NCI-H526 (cell line): Measurements from ENCODE around the gene CXCR2.
"Not testable (repeated sequence)": the region's sequence is repeated elsewhere in the genome, so short reads cannot be mapped to it uniquely, and the experiment has no call there.

Experiments used
- DNase-seq, 2 experiments: peaks; one replicate each; lab custom pipeline; 2025; lab: John Stamatoyannopoulos, UW

CXCR2 gene

DNA sequence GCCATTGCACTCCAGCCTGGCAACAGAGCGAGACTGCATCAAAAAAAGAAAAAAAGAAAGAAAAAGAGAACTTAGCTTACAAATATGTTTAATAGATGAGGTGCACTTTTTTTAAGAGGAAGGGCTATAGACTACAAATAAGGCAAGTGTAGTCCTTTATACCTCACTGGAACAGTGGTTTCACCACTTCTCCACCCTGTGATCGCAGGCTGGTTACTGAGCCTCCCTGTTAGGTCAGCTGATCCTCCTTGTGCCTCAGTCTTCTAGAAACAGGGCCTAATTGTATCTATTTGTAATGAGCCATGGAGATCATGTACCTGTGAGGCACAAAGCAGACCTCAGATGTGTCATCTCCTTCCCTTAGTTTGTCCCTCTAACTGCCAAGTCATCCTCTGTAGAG is 4.5 kb downstream of the CXCR2 start:
- no peak for DNase-seq

DNA sequence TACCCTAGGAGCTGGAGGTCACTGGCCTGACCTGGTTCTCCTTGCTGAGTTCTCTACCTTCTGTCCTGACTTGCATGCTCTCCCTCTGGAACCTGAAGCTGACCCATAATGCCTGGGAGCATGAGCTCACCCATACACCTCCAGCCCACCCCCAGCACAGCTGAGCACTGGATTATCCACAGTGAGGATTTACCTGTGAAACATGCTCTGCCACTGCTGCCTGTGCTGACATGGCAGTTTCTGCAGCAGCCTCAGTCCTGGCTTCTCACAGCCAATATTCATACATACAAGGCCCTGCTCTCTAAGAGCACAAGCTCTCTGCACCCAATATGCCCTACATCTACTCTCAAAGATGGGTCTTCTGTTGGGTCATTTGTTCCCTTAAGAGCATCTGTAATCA is 5.0 kb downstream of the CXCR2 start:
- no peak for DNase-seq

DNA sequence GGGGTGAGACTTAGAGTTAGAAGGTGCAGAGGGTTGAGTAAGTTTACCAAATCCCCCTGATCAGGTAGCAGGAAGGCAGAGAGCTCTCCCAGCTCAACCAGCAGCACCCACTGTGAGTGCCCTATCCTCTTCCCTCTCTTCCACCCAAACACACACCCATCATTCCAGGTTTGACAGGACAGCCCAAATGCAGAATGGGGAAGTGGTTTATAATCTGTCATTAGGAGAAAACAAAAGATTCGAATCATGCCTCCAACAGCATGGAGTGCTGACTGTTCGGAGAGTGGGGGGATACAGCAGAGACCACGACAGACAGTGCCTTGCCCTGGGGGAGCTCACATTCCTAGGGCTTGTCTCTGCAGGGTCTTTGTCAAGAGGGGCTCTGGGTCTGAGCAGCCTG is 11.7 kb downstream of the CXCR2 start:
- no peak for DNase-seq

DNA sequence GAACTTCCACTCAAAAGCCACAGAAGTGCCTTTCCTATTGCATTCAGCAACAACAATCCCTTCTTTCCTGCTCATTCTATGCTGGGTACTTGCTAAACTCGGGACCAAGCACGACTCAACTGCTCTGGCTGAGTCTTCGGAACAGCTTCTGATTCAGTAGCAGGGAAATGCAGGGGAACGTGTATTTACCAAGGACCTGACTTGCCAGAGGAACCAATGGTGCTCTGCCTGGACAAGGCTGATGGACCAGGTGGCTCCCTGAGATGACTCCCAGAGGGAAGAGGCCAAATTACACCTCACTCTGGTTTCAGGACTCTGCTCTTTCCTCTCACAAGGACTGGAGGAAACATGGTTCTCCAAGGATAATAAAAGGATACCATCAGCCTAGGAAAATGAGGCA is 12.2 kb downstream of the CXCR2 start:
- DNase-seq = no peak

DNA sequence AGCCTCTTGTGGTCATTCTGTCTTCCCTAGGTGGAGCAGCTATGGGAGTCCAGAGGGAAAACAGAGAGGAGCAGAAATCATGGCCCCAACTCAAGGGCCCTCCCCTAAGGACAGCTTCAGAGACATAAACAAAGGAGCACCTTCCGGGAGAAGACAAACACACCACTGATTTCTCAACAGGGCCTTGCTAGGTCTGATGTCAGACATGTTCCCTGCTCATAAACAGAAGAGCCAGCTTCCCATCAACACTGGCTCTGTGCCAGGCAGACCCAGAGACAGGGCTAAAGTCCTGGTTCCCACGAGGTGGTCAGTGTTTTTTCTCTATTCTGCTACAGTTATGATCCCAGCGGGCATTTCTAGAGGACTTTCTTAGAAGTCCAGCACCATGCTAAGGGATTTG is 19.3 kb downstream of the CXCR2 start:
- DNase-seq = no peak

DNA sequence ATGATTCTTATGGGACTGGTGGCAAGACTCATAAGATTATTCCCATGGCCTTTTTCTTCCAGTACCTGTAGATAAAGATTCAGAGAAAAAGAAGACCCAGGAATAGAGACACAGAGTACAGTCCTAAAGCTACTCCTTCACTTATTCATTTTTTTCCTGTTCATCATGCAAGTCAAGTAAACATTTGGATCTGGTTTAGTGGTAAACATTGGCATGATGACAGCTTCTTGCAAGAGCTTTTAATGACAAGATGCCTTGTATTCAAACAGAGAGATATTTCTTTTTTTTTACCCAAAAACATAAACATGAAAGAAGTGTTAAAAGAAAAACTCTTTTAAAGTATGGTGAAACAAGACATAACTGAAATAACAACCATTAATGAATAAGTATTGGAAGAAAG is 20.2 kb downstream of the CXCR2 start:
- no peak for DNase-seq

DNA sequence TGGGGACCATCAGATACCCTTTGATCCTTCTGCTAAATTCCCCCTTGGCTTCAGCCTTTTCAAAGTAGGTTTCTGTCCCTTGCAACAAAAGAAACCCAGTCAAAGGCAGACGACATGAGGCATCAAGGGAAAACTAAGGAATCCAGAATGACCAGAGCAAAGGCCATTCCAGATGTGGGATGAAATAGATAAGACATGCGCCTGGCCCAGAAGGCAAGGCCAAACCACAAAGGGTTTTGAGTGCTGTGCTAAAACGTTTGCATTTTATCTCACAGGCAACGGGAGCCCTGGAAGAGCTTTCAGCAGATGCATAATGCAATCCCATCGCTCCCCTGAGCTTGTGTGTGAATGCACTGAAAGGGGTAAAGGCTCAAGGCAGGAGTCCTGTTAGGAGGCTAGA is 23.3 kb downstream of the CXCR2 start:
- no peak for DNase-seq

DNA sequence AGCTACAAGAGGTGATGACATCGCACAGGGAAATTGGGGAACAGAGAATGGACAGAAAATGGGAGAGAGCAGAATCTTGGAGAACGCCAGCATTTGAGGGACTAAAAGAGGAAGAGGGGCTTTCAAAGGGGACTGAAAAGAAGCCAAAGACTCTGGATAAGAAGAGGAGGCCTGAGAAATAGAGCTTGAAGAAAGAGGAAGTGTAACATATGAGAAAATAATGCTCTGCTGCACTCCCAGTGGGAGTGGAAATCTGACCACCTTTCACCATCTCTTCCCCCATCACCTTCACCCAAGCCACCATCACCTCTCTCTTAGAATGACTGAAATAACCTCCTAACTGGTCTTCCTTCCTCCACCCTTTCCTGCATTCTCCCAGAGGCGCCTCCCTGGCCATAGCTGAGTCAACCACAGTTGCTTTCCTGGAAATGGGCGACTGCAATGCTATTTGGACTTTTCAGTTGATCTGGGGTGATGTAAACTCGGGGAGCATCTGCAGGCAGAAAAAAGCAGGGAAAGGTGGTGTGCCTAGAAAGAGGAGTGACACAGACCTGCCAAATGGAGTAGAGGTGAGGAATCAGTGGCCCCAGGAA is 24.1 kb downstream of the CXCR2 start:
- no peak for DNase-seq

DNA sequence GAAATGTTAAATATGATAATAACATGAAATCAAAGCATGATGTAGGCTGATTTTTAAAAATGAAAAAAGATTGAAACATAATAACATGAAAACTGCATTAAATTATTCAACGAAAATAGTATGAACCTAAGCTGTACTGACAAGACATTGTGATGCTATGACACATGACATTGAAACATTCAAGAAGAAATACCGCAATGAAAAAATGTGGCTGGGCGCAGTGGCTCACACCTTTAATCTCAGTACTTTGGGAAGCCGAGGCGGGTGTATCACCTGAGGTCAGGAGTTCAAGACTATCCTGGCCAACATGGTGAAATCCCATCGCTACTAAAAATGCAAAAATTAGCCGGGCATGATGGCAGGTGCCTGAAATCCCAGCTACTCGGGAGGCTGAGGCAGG is 26.3 kb downstream of the CXCR2 start:
- DNase-seq = no peak

DNA sequence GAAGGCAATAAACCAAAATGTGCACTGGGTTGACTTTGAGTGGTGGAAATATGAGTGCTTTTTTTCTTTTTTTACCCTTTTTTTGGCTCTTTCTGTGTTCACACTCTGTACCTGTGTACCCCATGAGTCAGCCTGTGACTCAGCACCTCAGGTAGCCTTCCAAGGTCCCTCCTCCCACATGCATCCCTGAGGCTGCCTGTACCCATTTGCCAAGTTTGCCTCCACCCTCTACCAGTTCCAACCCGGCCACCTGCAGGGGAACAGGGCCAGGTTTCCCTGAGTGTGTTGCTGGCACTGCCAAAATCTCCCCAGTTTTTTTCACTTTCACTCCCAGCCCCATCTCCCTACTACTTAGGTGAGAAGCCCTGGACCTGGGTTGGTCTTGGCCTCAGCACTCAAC is 26.9 kb downstream of the CXCR2 start:
- no peak for DNase-seq

DNA sequence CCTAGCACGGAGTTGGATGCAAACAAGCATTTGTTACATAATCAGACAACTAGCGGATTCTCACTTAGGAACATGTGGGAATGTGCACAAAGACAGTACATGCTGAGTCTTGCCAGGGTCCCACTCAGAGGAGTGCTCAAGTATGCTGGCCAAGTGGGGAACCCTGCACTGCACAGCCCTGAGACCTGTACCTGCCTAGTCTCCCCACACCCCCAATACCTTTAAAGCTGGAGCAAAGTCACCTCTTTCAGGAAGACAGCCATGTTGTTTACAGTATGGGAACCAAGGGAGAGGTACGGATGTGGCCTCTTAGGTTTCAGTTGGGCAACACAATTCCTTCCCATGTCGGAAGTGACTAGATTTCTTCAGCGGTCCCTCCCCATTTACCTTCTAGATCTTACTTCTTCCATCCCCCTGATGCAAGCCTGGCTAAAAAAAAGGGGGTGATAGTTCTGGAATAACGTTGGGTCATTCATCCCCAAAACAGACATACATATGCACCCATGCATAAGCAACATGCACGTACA is 30.2 kb downstream of the CXCR2 start:
- DNase-seq = no peak

DNA sequence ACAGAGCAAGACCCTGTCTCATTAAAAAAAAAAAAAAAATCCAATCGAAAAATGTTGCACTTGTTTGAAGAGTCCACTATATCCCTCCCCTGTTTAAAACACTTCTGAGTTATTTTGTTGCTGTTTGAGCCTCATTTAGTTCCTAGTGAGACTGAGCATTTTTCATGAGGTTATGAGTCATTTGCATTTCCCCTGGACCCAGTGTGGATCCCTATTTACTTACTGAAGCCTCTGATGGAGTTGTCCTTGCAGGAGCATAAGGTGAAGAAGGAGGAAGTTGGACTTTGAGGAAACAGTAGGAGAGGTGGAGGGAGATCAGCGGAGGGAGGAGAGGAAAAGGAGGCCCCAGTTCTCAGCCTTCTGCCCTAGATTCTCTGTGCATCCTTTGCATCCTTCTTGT is 35.8 kb downstream of the CXCR2 start:
- DNase-seq = no peak

DNA sequence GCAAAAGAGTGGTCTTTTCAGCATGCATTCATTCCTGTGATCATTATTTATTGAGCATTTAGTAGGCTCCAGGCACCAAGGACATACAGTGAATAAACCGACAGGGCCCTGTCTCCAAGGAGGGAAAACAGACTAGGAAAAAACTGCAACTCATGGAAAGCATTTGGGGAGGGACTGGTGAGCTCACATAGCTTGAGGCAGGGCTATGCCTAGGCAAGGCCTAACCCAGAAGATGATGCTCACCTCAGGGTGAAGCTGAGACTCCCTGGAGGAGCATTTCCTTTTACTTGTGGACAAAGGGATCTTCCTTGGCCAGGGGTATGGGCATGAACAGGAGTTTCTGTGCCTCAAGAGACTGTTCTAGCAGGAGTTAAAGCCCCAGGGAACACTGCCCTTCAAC is 37.0 kb downstream of the CXCR2 start:
- no peak for DNase-seq

DNA sequence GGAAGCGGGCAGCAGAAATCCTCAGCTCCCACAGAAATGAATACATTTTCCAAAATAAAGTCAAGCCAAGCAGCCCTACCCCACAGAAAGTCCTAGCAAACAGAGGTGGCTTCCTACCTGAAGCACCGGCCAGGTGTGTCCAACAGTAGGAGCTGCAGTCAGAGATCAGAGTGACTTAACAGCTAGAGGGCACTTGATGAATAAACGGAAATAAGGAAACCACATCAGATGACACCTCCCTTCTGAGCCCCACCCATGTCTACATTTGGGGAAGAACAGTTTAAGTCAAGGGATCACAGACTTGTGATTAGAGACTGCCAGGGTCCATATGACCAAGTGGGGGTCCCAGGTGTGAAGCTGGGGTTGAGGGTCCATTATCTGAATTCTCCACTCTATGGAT is 41.0 kb downstream of the CXCR2 start, which contains the start of gene CXCR1:
Gene CXCR1 (minus strand): TSS at position 172 of the 400 bp plus-strand sequence. CDS start 1,751 bp downstream, outside the sequence.
- DNase-seq = no peak

DNA sequence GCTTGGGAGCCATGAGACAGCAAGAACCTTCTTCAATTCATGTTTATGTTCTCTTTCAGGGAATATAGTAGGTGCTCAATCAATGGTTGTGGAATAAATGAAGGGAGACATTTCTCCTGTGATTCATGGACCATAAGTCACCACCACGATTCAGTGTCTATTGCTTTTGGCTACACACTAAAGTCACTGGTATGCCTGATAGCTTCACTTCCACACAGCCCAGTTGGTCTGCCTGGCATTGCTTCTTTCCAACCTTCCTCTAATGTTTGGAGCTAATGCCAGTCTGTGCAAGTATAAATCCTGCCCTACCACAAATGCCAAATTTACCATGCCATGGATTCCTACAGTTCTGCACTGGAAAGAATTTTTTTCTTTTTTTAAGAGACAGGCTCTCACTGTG is 42.2 kb downstream of the CXCR2 start:
- DNase-seq = no peak

DNA sequence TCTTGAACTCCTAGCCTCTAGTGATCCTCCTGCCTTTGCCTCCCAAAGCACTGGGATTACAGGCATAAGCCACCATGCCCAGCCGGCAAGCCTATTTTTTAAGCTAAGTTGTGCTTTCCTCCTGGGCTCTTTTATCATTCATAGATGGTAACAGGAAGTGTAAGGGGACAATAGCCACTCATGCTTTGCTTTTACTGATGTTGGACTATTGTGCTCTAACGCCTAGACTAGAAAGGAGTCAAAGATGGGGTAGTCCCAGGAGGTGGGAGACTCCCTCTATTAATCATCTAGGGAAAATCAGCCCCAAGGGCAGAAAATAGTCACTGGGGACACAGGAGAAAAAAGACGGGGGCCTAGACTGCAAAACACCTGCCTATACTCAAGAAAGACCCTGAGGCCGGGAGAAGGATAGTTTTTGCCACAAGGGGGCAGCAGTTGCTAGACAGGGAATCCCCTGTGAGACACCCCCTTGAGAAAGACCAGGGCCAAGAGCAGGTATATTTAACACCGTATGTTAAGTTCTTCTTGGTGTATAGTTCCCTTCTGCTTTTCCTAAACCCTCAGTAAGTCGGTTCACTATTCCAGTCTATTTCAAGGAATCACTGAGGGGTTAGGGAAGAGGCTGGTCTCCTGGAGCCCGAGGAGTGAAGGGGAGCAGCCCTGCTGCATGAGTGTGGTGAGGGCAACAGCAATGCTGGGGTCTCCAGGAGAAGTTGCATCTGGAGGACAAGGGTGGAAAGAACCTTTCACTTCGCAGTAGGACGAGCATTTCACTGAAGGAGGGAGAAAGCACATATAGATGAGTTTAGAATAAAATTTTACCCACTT is 43.0 kb downstream of the CXCR2 start:
- peak in 1 of 2 experiments; percentile 65 for DNase-seq

DNA sequence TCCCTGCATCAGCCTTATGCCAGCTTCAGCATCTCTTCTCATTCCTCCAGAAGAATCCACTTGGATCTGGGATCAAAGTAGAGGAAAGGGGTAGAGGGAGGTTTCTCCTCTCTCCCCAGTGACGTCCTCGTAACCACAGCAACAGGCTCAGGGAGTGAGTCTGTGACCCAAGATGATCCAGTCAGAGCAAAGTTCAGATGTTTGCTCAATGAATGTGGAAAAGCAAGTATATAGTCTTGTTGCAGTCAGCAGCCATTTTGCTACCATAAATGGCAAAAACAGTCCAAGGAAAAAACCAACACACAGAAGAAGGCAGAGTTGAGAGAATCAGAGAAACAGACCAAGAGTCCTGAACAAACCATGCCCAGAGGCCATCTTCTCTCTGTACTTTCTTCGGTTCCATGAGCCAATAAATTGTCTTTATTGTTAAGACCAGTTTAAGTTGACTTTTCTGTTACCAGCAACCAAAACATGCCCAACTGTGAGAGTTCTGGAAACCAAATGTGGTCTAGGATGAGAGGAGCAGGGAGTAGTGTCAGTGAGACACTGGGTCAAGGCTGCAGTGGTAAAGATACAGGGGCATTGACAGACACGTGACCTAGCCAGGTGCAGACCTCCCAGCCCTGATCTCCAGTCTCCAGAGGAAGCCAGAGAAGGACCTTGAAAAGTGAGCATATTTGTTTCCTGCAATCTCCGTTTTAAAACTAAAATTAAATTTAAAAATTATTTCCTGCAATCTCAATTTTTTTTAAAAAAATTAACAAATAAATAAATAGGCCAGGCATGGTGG is 44.1 kb downstream of the CXCR2 start:
- no peak for DNase-seq

DNA sequence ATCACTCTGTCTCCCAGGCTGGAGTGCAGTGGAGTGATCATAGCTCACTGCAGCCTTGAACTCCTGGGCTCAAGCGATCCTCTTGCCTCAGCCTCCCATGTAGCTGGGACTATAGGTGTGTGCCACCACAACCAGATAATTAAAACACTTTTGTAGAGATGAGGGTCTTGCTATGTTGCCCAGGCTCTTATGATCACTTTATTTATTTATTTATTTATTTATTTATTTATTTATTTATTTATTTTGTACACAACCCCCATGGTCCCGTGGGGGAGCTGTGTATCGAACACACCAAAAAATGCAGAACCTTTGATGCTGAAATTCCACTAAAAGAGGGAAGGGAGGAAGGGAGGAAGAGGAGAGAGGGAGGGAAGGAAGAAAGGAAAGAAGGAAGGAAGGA is 45.9 kb downstream of the CXCR2 start:
- not testable (repeated sequence) for DNase-seq

DNA sequence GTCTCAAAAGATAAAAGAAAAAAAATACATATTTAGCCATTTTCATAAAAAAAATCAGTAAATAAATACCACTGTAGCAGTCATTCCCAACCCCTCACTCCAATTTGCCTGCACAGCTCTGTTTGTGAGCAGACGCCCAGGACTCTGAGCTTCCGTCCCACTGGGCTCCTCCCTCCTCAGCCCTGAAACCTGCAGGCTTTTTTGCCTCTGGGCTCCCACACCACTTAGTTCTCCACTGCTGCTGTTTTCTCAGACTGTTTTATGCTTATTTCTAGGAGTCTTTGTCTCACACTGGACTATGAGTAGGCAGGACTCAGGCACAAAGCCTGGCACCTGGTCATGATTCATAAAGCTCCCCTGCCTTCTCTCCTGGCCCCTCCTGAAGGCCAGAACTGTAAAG is 47.0 kb downstream of the CXCR2 start:
- no peak for DNase-seq

DNA sequence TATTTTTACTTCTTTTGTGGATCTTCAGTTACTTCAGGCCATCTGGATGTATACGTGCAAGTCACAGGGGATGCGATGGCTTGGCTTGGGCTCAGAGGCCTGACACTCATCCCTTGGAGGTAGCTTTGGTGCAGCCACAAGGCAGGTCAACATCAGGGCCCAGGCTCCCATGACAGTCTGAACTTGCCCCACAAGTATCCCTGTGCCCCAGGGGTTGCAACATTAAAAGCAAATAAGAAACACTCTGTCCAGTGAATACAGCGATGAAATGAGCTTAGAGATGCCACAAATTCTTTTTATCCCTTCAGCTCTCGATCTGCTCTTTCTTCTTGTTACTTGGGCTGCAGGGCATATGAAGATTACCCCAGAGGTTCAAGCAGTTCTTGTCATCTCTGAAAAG is 54.0 kb downstream of the CXCR2 start:
- DNase-seq = no peak

DNA sequence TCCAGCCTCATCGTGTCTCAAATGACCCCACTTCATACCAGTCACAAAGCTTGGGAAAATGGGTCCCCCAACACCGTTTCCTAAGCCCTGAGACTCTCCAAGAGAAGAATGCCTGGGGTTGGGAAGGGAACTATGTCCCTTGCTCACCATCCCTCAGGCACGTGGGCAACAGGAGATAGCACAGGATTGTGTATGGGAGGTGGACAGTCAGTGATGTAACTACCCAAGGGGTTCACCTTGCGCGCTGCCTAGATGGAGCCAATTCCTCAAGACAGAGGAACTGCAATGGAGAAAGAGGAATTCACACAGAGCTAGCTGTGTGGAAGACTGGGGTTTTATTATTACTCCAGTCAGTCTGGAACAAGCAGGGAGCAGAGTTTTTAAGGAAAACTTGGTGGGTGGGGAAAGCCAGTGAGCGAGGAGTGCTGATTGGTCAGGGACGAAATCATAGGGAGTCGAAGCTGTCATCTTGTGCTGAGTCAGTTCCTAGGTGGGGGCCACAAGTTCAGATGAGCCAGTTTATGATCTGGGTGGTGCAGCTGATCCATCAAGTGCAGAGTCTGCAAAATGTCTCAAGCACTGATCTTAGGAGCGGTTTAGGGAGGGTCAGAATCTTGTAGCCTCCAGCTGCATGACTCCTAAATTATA is 54.8 kb downstream of the CXCR2 start:
- no peak for DNase-seq

DNA sequence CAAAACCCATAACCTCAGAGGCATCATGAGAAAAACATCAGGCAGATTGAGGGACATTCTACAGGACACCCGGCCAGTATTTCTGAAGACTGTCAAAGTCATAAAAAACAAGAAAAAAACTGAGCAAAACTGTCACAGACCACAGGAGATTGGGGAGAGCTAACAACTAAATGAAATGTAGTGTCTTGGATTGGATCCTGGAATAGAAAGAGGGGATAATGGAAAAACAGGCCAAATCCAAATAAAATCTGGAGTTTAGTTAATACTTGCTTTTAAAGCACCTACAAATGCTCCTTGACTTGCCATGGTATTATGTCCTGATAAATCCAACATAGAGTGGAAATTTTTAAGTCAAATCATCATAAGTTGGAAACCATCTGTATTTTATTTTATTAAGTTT is 58.5 kb downstream of the CXCR2 start:
- DNase-seq = no peak
